CD1c-positive myeloid dendritic cell (primary cell): Measurements from ENCODE around the gene MRPL16.
A peak's percentile ranks its signal among the peaks of the same experiment; 100 is the strongest.

Experiments used
- DNase-seq: peaks from one replicate; pipeline ENCODE4 v3.0.0-alpha.2; 2016; ENCODE audit errors: extremely low spot score

The MRPL16 gene

DNA sequence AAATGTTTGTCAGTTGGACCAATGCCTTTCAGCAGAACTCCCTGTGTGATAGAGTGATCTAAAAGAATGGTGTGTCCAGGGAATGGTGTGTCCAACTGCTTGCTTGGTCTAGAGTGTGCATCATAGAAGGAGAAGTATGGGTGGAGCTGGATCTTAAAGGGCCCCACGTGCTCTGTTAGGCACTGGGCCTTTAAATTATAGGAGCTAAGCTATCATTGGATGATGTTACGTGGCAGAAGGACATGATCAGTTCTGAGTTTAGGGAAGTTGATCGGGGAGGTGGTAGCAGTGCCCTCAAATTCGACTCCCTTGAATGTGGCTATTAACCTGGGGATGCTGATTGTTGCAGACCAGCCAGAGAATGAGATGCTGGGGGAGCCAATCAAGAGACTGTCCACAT lies 39.0 kb downstream of the MRPL16 start:
- peak; percentile 13 for DNase-seq

DNA sequence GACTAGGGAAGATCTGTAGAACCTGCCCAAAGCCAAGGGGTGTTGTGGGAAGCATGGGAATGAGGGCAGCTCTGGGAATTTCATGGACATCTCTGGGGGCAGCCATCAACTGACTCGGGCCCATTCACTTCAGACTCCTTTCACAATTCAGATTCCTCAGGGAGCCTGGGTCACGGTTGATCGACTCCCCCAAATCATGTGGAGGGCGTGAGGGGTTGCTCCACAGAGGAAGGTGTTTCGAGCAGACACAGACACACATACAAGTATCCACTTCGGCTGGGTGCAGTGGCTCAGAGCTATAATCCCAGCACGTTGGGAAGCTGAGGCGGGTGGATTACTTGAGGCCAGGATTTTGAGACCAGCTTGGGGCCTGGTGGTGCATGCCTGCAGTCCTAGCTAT lies 39.7 kb downstream of the MRPL16 start:
- no peak for DNase-seq

DNA sequence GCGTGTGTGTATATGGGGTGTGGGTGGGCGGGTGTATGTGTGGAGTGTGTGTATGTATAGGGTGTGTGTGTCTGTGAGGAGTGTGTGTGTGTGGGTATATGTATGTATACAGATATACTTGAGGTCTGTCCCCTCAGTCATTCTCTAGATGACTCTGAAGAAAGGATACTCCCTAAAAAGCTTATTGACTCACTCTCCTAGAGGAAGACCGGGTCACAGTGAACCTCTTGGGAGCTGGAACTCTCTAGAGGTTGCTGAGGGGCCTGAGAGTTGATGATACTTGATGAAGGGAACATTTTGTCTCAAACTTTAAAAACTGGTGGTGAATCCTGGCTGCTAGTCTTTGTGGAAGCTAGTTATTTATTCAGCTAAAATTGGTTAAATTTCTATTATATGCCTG lies 40.3 kb downstream of the MRPL16 start:
- DNase-seq: no peak

DNA sequence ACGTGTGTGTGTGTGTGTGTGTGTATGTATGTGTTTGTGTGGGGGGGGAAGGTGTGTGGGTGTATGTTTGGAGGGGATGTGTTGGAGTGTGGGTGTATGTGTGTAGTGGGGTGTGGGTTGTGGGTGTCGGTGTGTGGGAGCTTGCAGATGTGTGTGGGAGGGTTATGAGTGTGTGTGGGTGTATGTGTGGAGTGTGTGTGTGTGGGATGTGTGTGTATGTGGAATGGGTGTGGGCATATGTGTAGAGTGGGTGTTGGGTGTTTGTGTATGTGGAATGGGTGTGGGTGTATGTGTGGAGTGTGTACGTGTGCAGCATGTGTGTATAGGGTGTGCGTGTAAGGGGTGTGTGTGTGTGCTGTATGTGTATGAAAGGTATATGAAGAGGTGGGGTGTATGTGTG lies 40.8 kb downstream of the MRPL16 start:
- DNase-seq: no peak

DNA sequence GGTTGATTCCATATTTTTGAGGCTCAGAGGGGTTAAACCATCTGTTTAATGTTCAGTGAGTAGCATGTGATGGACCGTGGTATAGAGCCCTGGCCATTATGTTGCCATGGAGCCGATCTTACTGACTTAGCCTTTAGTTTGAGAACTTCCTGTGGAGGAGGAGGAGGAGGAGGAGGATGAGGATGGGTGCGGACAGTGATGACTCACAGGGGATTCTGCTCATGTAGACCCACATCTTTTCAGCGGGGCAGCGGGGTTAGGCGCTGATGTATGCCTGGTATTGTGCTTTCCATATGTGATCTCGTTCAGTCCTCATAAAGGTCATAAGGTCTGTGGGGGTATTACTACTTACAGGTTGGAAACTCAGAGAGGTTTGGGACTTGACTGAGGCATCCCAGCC lies 41.5 kb downstream of the MRPL16 start:
- peak; percentile 34 for DNase-seq

DNA sequence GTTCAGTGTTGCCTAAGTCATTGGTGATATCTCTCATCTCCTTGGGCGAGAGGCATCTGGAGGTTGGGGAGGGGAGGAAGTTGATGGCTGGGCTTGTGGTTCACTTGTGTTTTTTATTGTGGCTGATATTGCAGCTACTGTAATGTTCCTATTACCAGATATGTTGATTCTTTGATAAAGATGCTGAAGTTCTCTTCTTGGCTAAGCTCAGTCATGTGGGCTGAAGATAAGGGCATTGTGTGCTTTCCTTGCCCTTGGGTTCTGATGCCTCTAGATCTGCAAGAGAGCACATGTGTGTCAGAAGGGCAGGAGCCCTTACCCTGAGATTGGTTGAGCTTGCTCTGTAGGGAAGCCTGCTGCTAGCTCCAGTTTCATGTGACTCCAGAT lies 43.4 kb downstream of the MRPL16 start:
- peak; percentile 22 for DNase-seq

DNA sequence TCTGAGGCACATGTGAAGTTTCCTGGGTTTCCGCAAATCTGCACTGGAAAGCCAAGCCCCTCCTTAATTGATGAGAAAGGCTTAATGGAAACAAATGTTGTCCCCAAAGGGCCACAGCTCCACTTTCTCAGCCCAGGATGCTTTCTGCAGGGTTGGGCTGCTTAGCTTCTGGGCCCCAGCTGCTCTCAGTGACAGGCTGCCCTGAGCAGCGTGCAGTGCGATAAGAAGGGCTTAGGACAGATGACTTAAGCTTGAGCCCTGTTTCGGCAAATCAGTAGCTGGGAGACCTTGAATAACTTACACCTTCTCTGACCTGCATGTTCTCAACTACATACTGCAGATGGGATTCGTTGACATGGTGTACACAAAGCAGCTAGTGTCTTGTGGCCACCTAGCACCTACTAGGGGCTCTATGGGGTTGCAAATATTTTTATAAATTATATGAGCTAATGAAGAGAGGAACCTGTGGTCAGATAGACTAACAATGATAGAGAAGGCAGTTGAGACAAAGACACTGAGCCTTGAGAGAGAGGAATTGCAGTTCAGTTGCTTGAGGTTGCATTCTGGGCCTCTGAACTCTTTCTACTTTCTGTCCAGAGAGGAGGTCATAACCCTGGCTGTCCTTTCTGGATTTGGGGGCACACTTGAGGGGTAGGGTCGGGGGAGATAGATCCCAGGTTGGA lies 43.9 kb downstream of the MRPL16 start:
- DNase-seq: no peak

DNA sequence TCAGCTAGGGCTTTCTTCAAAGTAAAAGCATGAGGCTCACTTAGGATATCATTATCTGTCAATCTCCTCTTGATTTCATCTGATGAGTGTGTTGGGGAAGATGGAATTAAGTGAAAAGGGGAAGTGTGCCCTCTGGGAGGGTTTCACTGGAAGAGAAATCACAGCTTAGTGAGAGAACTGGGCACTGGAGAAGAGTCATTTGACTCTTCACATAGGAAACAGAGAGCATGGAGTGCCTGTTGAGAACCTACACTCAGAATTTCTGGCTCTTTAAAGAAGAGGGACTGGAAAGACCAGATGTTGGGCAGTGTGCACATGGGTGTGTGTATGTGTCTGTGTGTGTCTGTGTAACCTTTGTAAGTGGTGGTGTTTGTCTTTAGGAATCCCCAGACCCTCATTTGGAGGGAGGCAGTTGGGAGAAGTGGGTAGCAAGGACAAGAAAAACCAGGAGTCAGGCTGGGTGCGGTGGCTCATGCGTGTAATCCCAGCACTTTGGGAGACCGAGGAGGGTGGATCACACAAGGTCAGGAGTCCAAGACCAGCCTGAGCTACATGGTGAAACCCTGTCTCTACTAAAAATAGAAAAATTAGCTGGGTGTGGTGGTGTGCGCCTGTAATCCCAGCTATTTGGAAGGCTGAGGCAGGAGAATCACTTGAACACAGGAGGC lies 45.4 kb downstream of the MRPL16 start:
- DNase-seq: peak; percentile 75

DNA sequence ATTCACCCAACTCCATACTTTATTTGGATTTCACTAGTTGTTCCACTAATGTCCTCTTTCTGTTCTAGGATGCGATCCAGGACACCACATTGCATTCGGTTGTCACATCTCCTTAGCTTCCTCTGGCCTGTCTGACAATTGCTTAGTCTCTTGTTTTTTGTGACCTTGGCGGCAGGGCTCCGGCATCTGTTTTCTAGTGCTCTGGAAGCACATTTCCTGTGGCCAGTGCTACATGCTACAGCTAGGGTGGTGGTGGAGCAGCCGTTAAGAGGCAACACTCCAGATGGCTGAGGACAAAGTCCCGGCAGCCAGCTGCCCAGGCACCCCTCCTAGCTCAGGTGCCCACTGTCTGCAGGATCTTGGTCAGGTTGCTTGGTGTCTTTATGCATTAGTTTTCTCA lies 48.6 kb downstream of the MRPL16 start:
- DNase-seq: no peak

DNA sequence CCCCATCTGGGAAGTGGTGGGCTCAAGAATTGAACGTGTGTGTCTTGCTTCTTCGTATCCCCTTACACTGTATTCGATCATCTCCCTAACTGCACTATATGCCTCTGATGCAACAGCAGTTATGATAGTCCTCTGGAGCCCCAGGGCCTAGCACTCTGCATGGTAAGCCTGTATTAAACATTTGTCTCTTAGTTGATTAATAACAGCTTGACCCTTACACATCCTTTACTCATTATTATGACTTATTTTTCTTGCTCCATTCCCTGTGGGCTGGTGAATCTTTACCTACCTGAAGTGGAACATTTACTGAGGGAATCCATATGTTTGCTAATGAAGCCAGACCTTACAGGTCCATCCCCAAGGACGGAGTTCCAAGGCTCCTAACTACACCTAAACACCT lies 49.8 kb downstream of the MRPL16 start:
- no peak for DNase-seq

DNA sequence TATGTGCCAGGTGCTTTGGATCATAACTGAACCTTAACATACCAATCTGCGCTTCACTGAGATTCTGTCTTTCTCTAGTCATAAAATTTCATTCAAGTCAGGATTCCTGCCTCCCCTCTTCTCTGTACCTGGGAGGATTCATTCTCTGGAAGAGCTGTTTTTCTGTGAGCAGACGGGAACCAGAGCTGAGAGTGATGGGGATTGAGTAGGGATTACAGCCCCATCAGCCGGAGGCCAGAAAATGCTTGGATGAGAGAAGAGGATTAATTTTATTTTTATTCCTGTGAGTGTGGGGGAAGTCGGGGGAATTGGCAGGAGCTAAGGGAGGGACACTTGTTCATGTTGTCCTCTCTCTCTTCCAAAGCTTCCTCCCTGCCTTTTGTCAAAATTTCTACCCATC lies 50.7 kb downstream of the MRPL16 start:
- DNase-seq: no peak

DNA sequence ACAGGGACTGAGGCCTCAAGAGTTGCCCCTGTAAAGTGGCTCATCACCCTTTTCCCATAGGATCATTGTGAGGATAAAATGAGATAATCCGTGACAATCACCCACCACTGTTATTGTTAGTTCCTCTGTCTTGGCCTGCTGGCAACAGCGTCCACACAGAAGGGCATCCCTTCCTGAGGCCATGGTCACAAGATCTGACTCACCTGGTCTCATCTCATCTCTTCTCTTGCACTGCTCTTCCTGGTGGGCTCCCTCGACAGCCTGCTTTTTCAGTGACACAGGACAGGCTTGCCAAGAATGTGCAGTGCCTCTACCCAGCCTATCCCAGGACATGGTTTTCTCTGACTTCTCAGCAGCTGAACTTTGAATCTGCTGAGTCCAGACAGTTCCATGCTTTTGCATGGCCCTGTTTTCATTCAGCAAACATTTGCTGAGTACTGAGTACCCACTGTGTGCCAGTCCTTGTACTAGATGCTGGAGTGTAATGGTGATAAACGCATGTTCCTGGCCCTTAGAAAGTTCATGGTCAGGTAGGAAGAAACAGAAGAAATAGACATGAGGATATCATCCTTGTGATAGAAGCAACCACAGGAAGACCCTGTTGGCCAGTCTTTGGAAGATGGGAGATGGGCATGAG lies 52.1 kb downstream of the MRPL16 start:
- DNase-seq: no peak

DNA sequence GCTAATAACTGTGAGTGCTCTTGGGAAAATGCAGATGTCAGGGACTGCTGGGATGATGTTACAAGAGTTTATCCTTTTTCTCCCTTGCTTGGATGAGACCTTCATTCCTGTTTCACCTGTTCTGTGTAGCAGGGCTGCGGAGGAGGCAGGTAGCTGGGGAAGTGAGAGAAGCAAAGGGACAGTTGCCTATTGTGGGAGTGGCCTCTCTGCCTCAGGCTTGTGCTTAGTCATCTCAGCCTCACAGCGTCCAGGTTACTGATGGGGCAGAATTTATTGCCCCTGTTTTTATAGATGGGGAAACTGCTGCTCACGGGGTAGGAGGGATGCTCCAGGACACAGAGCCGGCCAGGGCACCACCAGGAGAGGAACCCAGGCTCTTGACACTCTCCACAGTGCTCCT lies 53.7 kb downstream of the MRPL16 start:
- peak; percentile 21 for DNase-seq

DNA sequence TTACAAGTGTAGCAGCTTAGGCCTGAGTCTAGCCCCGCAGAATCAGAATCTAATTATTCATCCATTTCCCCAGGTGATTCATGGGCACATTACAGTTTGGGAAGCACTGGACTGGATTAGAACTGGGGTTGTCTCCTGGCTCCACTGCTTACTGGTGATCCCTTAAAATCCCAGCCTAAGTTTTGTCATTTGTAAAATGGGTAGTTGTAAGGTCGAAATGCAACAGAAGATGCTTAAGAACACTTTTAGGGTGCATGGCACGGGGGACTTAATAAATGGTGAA lies 54.1 kb downstream of the MRPL16 start:
- no peak for DNase-seq
